ENCODE results near the gene ARPP19. TPM values are rescaled to one million over a fixed set of nuclear protein-coding genes. Genes with fewer than 3 reads are reported as not detected.
A peak's percentile ranks its signal among the peaks of the same experiment; 100 is the strongest.

ARPP19 gene
- total and polyA plus RNA-seq, 4 experiments from 2014 or later = 51.3 to 130 (median 85.3) TPM

DNA sequence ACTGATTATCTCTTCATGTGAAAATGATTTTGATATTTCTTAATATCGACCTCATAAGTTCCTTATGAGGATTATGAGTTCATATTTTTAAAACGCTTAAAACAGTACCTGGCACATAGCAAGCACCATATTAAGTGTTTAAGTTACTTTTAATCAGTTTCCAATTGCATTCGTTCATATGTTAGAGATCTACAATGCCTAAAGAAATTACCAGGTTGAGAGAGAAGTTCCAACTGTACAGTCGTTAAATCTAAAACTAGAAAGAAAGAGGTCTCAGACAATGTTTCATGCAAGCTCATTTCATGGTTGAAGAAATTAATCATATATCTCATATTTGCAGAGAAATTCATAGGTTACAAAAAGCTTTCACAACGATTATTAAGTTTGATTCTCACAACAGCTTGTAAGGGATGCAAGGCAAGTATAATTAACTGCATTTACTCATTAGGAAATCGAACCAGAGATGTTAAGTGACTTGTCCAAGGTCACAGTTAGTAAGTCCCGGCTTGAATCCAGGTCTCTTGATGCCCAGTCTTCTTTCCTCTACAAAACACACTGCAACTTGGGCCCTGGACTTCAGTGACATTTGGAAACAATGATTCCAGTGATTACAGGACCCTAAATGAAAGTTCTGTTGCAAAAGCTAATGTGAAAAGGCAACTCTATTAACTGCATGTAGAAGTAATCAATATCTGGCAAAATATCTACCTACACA lies 41.5 kb downstream of the ARPP19 start:
- H3K4me1 Mint-ChIP-seq = peaks cover 45 to 48% (median 46%) of the 10 kb centered on the region in 4 donors
- Histone ChIP-seq H3K4me3 (ENCODE audit: low read length in 2 of 2) (peak overlapping the region in 1 of 2 donors; percentile 76), H3K9me3 (ENCODE audit: control insufficient read depth in 1 of 2, low read length in 2 of 2) (no peaks in the 10 kb centered on the region), H3K27me3 (ENCODE audit: insufficient read depth, low read length) (no peaks in the 10 kb centered on the region), H3K27ac (ENCODE audit: low read depth, low read length) (peak overlapping the region; percentile 91), H3K36me3 (ENCODE audit: insufficient read depth, low read length) (no peaks in the 10 kb centered on the region), H3K4me1 (ENCODE audit: insufficient read depth, low read length) (peaks cover 23% of the 10 kb centered on the region)
- H3K36me3 Mint-ChIP-seq = peaks cover 0 to 7% of the 10 kb centered on the region in 2 donors
- intact Hi-C loops (cut with micrococcal nuclease) = loop anchor here (5.0 to 10.0 kb wide), 4 partner anchors 95 to 793 kb away; partner anchors contain the start of gene LYSMD2
- no peaks in the 10 kb centered on the region for H3K27me3 Mint-ChIP-seq
- peak overlapping the region; percentile 95 to 99 (median 96) for H3K4me3 Mint-ChIP-seq
- POLR2A ChIA-PET (ENCODE audit: partially characterized antibody) = interaction anchor here (0.9 to 3.2 kb wide), 19 partner anchors 7 to 790 kb away, joined by 3 to 50 read pairs (median 4); partner anchors contain the start of genes ARPP19 and LYSMD2
- peak overlapping the region; percentile 86 to 95 (median 93) for H3K27ac Mint-ChIP-seq
- CTCF ChIA-PET (ENCODE audit: partially characterized antibody) = interaction anchor here (1.0 to 2.2 kb wide), 13 partner anchors 7 to 271 kb away, joined by 3 to 7 read pairs (median 4); no protein-coding TSS in a partner anchor
- no peak for DNase-seq
- H3K9me3 Mint-ChIP-seq = no peaks in the 10 kb centered on the region

GRCh38 chr15:52524223-52525136 lies 44.4 kb downstream of the ARPP19 start:
- Mint-ChIP-seq H3K4me3 (no peak overlapping the region), H3K9me3 (no peaks in the 10 kb centered on the region), H3K4me1 (peaks cover 50 to 61% (median 53%) of the 10 kb centered on the region in 4 donors), H3K27ac (peak overlapping the region in 2 of 7 donors; percentile 13 to 63), H3K27me3 (no peaks in the 10 kb centered on the region), H3K36me3 (peaks cover 0 to 5% of the 10 kb centered on the region in 2 donors)
- Histone ChIP-seq H3K27me3 (ENCODE audit: insufficient read depth, low read length) (no peaks in the 10 kb centered on the region), H3K9me3 (ENCODE audit: control insufficient read depth in 1 of 2, low read length in 2 of 2) (no peaks in the 10 kb centered on the region), H3K27ac (ENCODE audit: low read depth, low read length) (no peak overlapping the region), H3K4me3 (ENCODE audit: low read length in 2 of 2) (no peak overlapping the region), H3K4me1 (ENCODE audit: insufficient read depth, low read length) (peaks cover 20% of the 10 kb centered on the region), H3K36me3 (ENCODE audit: insufficient read depth, low read length) (no peaks in the 10 kb centered on the region)
- POLR2A ChIA-PET (ENCODE audit: partially characterized antibody) = interaction anchor here (1.7 kb wide), 1 partner anchor 43 kb away, joined by 5 read pairs; no protein-coding TSS in a partner anchor
- CTCF ChIA-PET (ENCODE audit: partially characterized antibody) = interaction anchor here (0.6 to 1.2 kb wide), 6 partner anchors 9 to 505 kb away, joined by 3 to 4 read pairs (median 3); no protein-coding TSS in a partner anchor
- no peak for DNase-seq
- intact Hi-C loops (cut with micrococcal nuclease) = loop anchor here (5.0 to 10.0 kb wide), 4 partner anchors 92 to 790 kb away; partner anchors contain the start of gene LYSMD2

GRCh38 chr15:52523647-52524046 lies 45.2 kb downstream of the ARPP19 start:
- ChIA-PET CTCF (ENCODE audit: partially characterized antibody) (interaction anchor here (0.7 to 1.0 kb wide), 3 partner anchors 16 to 37 kb away, joined by 3 to 4 read pairs (median 3); no protein-coding TSS in a partner anchor), POLR2A (ENCODE audit: partially characterized antibody) (interaction anchor here (1.7 kb wide), 1 partner anchor 42 kb away, joined by 5 read pairs; no protein-coding TSS in a partner anchor)
- H3K27ac ChIP-seq (ENCODE audit: low read depth, low read length) = no peak overlapping the region
- H3K27me3 ChIP-seq (ENCODE audit: insufficient read depth, low read length) = no peaks in the 10 kb centered on the region
- peak overlapping the region in 3 of 7 donors; percentile 14 to 50 (median 18) for H3K27ac Mint-ChIP-seq
- no peak overlapping the region for H3K4me3 Mint-ChIP-seq
- no peaks in the 10 kb centered on the region for H3K9me3 Mint-ChIP-seq
- no peaks in the 10 kb centered on the region for H3K27me3 Mint-ChIP-seq
- no peak for DNase-seq
- no peaks in the 10 kb centered on the region for H3K36me3 ChIP-seq (ENCODE audit: insufficient read depth, low read length)
- H3K36me3 Mint-ChIP-seq = peaks cover 0 to 5% of the 10 kb centered on the region in 2 donors
- no peak overlapping the region for H3K4me3 ChIP-seq (ENCODE audit: low read length in 2 of 2)
- H3K9me3 ChIP-seq (ENCODE audit: control insufficient read depth in 1 of 2, low read length in 2 of 2) = no peaks in the 10 kb centered on the region
- H3K4me1 ChIP-seq (ENCODE audit: insufficient read depth, low read length) = peaks cover 24% of the 10 kb centered on the region
- intact Hi-C loops (cut with micrococcal nuclease) = loop anchor here (10.0 kb wide), 1 partner anchor 789 kb away; the partner anchor contains the start of gene LYSMD2
- H3K4me1 Mint-ChIP-seq = peaks cover 55 to 66% (median 57%) of the 10 kb centered on the region in 4 donors

DNA sequence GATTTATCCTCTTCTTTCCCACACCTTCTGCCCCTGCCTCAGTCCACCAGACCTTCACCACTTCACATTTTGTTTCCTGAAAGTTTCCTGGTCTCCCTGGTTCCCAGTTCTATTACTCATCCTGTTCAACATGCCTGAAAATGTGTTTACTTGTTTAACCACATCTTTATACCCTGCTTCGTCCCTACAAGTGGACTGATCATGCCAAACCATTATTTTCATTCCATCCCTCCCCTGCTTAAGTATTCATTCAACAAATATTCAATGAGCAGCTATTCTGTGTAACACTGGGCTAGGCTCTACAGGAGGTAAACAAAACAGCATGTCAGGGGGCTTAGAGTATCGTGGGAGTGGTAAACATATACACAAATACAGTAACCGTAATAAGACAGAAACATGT lies 45.6 kb downstream of the ARPP19 start:
- ChIA-PET CTCF (ENCODE audit: partially characterized antibody) (interaction anchor here (1.0 to 1.1 kb wide), 2 partner anchors 36 to 59 kb away, joined by 3 read pairs; no protein-coding TSS in a partner anchor), POLR2A (ENCODE audit: partially characterized antibody) (interaction anchor here (0.8 to 1.7 kb wide), 2 partner anchors 9 to 41 kb away, joined by 3 to 5 read pairs; no protein-coding TSS in a partner anchor)
- Histone ChIP-seq H3K4me3 (ENCODE audit: low read length in 2 of 2) (no peak overlapping the region), H3K36me3 (ENCODE audit: insufficient read depth, low read length) (no peaks in the 10 kb centered on the region), H3K4me1 (ENCODE audit: insufficient read depth, low read length) (peaks cover 28% of the 10 kb centered on the region), H3K27me3 (ENCODE audit: insufficient read depth, low read length) (no peaks in the 10 kb centered on the region), H3K9me3 (ENCODE audit: control insufficient read depth in 1 of 2, low read length in 2 of 2) (no peaks in the 10 kb centered on the region), H3K27ac (ENCODE audit: low read depth, low read length) (no peak overlapping the region)
- intact Hi-C loops (cut with micrococcal nuclease) = loop anchor here (10.0 kb wide), 1 partner anchor 788 kb away; the partner anchor contains the start of gene LYSMD2
- Mint-ChIP-seq H3K4me3 (no peak overlapping the region), H3K4me1 (peaks cover 58 to 70% (median 61%) of the 10 kb centered on the region in 4 donors), H3K27ac (peak overlapping the region in 6 of 7 donors; percentile 1 to 50 (median 22)), H3K9me3 (no peaks in the 10 kb centered on the region), H3K36me3 (peaks cover 0 to 4% of the 10 kb centered on the region in 2 donors), H3K27me3 (no peaks in the 10 kb centered on the region)
- no peak for DNase-seq

GRCh38 chr15:52521682-52522081 lies 47.1 kb downstream of the ARPP19 start:
- POLR2A ChIA-PET (ENCODE audit: partially characterized antibody) = no interaction called here
- Histone ChIP-seq H3K9me3 (ENCODE audit: control insufficient read depth in 1 of 2, low read length in 2 of 2) (no peaks in the 10 kb centered on the region), H3K27ac (ENCODE audit: low read depth, low read length) (no peak overlapping the region), H3K4me1 (ENCODE audit: insufficient read depth, low read length) (peaks cover 17% of the 10 kb centered on the region), H3K4me3 (ENCODE audit: low read length in 2 of 2) (no peak overlapping the region), H3K27me3 (ENCODE audit: insufficient read depth, low read length) (no peaks in the 10 kb centered on the region), H3K36me3 (ENCODE audit: insufficient read depth, low read length) (no peaks in the 10 kb centered on the region)
- Mint-ChIP-seq H3K27me3 (no peaks in the 10 kb centered on the region), H3K36me3 (no peaks in the 10 kb centered on the region), H3K4me1 (peaks cover 45 to 59% (median 48%) of the 10 kb centered on the region in 4 donors), H3K9me3 (no peaks in the 10 kb centered on the region), H3K4me3 (no peak overlapping the region), H3K27ac (peak overlapping the region in 1 of 7 donors; percentile 53)
- no peak for DNase-seq
- intact Hi-C loops (cut with micrococcal nuclease) = loop anchor here (10.0 kb wide), 1 partner anchor 787 kb away; the partner anchor contains the start of gene LYSMD2
- CTCF ChIA-PET (ENCODE audit: partially characterized antibody) = no interaction called here

DNA sequence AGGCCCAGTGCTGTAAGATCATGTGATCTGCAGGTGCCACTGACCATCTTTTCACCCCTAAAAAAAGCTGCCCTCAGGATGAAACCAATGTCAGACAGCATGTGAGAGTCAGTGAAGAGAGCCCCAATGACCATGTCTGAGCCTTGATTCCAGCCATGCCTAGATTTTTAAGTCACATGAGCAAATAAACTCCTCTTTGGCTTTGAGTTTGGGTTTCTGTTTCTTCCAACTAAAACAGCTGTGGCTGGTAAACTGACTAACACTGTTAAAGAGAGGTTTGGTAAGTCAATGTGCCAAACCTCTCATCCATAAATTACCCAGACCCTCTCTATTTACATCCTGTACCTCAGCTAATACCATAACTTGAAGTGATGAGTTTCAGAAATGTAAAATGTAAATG lies 48.4 kb downstream of the ARPP19 start:
- Histone ChIP-seq H3K27me3 (ENCODE audit: insufficient read depth, low read length) (no peaks in the 10 kb centered on the region), H3K27ac (ENCODE audit: low read depth, low read length) (no peak overlapping the region), H3K9me3 (ENCODE audit: control insufficient read depth in 1 of 2, low read length in 2 of 2) (no peaks in the 10 kb centered on the region), H3K4me1 (ENCODE audit: insufficient read depth, low read length) (peaks cover 24% of the 10 kb centered on the region), H3K36me3 (ENCODE audit: insufficient read depth, low read length) (no peaks in the 10 kb centered on the region), H3K4me3 (ENCODE audit: low read length in 2 of 2) (no peak overlapping the region)
- Mint-ChIP-seq H3K4me1 (peaks cover 37 to 52% (median 42%) of the 10 kb centered on the region in 4 donors), H3K36me3 (no peaks in the 10 kb centered on the region), H3K9me3 (no peaks in the 10 kb centered on the region), H3K4me3 (no peak overlapping the region), H3K27me3 (no peaks in the 10 kb centered on the region), H3K27ac (no peak overlapping the region)
- DNase-seq = no peak
- ChIA-PET POLR2A (ENCODE audit: partially characterized antibody) (interaction anchor here (1.4 kb wide), 1 partner anchor 8 kb away, joined by 3 read pairs; no protein-coding TSS in a partner anchor), CTCF (ENCODE audit: partially characterized antibody) (interaction anchor here (0.8 kb wide), 1 partner anchor 8 kb away, joined by 3 read pairs; no protein-coding TSS in a partner anchor)
- intact Hi-C loops (cut with micrococcal nuclease) = loop anchor here (10.0 kb wide), 1 partner anchor 786 kb away; the partner anchor contains the start of gene LYSMD2
